KOPT-K1 (cell line): ENCODE data around the gene FGF14.

Experiments used
- H3K27ac ChIP-seq: fragments of 200-600 bp; sonication (generic); 2 replicates; pipeline ENCODE4 v1.5.1; 2016; ENCODE audit warnings: antibody characterized with exemption, mild to moderate bottlenecking, low read depth, low read length; ENCODE audit not compliant: poor library complexity, severe bottlenecking
- H3K36me3 ChIP-seq: fragments of 200-600 bp; sonication (generic); 2 replicates; pipeline ENCODE4 v1.5.1; 2017; ENCODE audit warnings: antibody characterized with exemption, mild to moderate bottlenecking, low read length, moderate library complexity; ENCODE audit not compliant: insufficient read depth
- H3K9me3 ChIP-seq: fragments of 200-600 bp; sonication (generic); 2 replicates; pipeline ENCODE4 v1.5.1; 2017; ENCODE audit warnings: antibody characterized with exemption, low read length, mild to moderate bottlenecking; ENCODE audit not compliant: insufficient read depth, poor library complexity, severe bottlenecking

FGF14 gene

GRCh38 chr13:101986316-101986715 lies 415.5 kb downstream of the FGF14 start:
- Histone ChIP-seq H3K36me3 (no peaks in the 10 kb centered on the region), H3K9me3 (no peaks in the 10 kb centered on the region), H3K27ac (no peak overlapping the region)

- H3K36me3 ChIP-seq, result no peaks in the 10 kb centered on the region
- no peaks in the 10 kb centered on the region for H3K9me3 ChIP-seq
- no peak overlapping the region for H3K27ac ChIP-seq
Observed at GRCh38 chr13:101985321-101985720, 416.5 kb downstream of the FGF14 start.

GRCh38 chr13:101982903-101983302 lies 418.9 kb downstream of the FGF14 start:
- Histone ChIP-seq H3K36me3 (no peaks in the 10 kb centered on the region), H3K9me3 (no peaks in the 10 kb centered on the region)

GRCh38 chr13:101979825-101980224 lies 422.0 kb downstream of the FGF14 start:
- Histone ChIP-seq H3K27ac (no peak overlapping the region), H3K36me3 (no peaks in the 10 kb centered on the region), H3K9me3 (no peaks in the 10 kb centered on the region)

More at GRCh38 chr13:101982903-101983302, 418.9 kb downstream of the FGF14 start:
- H3K27ac ChIP-seq, result no peak overlapping the region

- Histone ChIP-seq H3K9me3 (no peaks in the 10 kb centered on the region), H3K36me3 (no peaks in the 10 kb centered on the region), H3K27ac (no peak overlapping the region)
Observed at GRCh38 chr13:101978552-101979315, 423.1 kb downstream of the FGF14 start.

GRCh38 chr13:101977475-101977874 lies 424.4 kb downstream of the FGF14 start:
- Histone ChIP-seq H3K27ac (no peak overlapping the region), H3K36me3 (no peaks in the 10 kb centered on the region), H3K9me3 (no peaks in the 10 kb centered on the region)

- H3K36me3 ChIP-seq, result no peaks in the 10 kb centered on the region
- H3K9me3 ChIP-seq, result no peaks in the 10 kb centered on the region
- H3K27ac ChIP-seq, result no peak overlapping the region
Observed at GRCh38 chr13:101972191-101972590, 429.7 kb downstream of the FGF14 start.

GRCh38 chr13:101970341-101970740 lies 431.5 kb downstream of the FGF14 start:
- Histone ChIP-seq H3K27ac (no peak overlapping the region), H3K36me3 (no peaks in the 10 kb centered on the region), H3K9me3 (no peaks in the 10 kb centered on the region)

- H3K36me3 ChIP-seq, result no peaks in the 10 kb centered on the region
- no peaks in the 10 kb centered on the region for H3K9me3 ChIP-seq
- H3K27ac ChIP-seq, result no peak overlapping the region
Observed at GRCh38 chr13:101967781-101968180, 434.1 kb downstream of the FGF14 start.

- Histone ChIP-seq H3K27ac (no peak overlapping the region), H3K9me3 (no peaks in the 10 kb centered on the region)
Observed at GRCh38 chr13:101967216-101967615, 434.6 kb downstream of the FGF14 start.

GRCh38 chr13:101965096-101965495 lies 436.8 kb downstream of the FGF14 start:
- Histone ChIP-seq H3K27ac (no peak overlapping the region), H3K9me3 (no peaks in the 10 kb centered on the region), H3K36me3 (no peaks in the 10 kb centered on the region)

More at GRCh38 chr13:101967216-101967615, 434.6 kb downstream of the FGF14 start:
- H3K36me3 ChIP-seq, result no peaks in the 10 kb centered on the region

- Histone ChIP-seq H3K36me3 (no peaks in the 10 kb centered on the region), H3K9me3 (no peaks in the 10 kb centered on the region), H3K27ac (no peak overlapping the region)
Observed at GRCh38 chr13:101959016-101959415, 442.8 kb downstream of the FGF14 start.

GRCh38 chr13:101955764-101956163 lies 446.1 kb downstream of the FGF14 start:
- Histone ChIP-seq H3K36me3 (no peaks in the 10 kb centered on the region), H3K9me3 (no peaks in the 10 kb centered on the region), H3K27ac (peak overlapping the region; percentile 3)

- H3K27ac ChIP-seq, result no peak overlapping the region
- no peaks in the 10 kb centered on the region for H3K36me3 ChIP-seq
- no peaks in the 10 kb centered on the region for H3K9me3 ChIP-seq
Observed at GRCh38 chr13:101951114-101951513, 450.7 kb downstream of the FGF14 start.

GRCh38 chr13:101949681-101950080 lies 452.2 kb downstream of the FGF14 start:
- H3K36me3 ChIP-seq, result no peaks in the 10 kb centered on the region
- H3K27ac ChIP-seq, result no peak overlapping the region
- no peaks in the 10 kb centered on the region for H3K9me3 ChIP-seq

GRCh38 chr13:101946401-101946800 lies 455.4 kb downstream of the FGF14 start:
- Histone ChIP-seq H3K36me3 (no peaks in the 10 kb centered on the region), H3K27ac (no peak overlapping the region), H3K9me3 (no peaks in the 10 kb centered on the region)
